Mesenchymal stem cell (in vitro differentiated cells and primary cell): Measurements from ENCODE around the gene RAD51B.

Experiments
- DNase-seq: peaks from one replicate; pipeline ENCODE4 v3.0.0-alpha.2; 2013
- H2AFZ ChIP-seq: one replicate; pipeline ENCODE4 v1.6.1; 2013; ENCODE audit warnings: low read depth, mild to moderate bottlenecking, control low read depth, inconsistent platforms, low read length, moderate library complexity
- H2AK5ac ChIP-seq: 2 replicates; pipeline ENCODE4 v1.6.1; 2013; ENCODE audit warnings: low read length, moderate library complexity, mild to moderate bottlenecking, inconsistent platforms; ENCODE audit not compliant: severe bottlenecking
- H2BK120ac ChIP-seq: one replicate; pipeline ENCODE4 v1.6.1; 2013; ENCODE audit warnings: low read depth, mild to moderate bottlenecking, inconsistent platforms, low read length, moderate library complexity
- H2BK12ac ChIP-seq, 2 experiments: one replicate each; pipeline ENCODE4 v1.6.1; 2013; ENCODE audit warnings: inconsistent platforms in 2 of 2, low read length in 2 of 2, mild to moderate bottlenecking in 2 of 2, moderate library complexity in 2 of 2, control low read depth in 1 of 2
- H2BK15ac ChIP-seq: one replicate; pipeline ENCODE4 v1.6.1; 2013; ENCODE audit warnings: mild to moderate bottlenecking, low read depth, inconsistent platforms; ENCODE audit not compliant: poor library complexity, severe bottlenecking
- H2BK5ac ChIP-seq: 2 replicates; pipeline ENCODE4 v1.6.1; 2013; ENCODE audit warnings: low read depth, mild to moderate bottlenecking, low read length, control low read depth, inconsistent platforms; ENCODE audit not compliant: poor library complexity, severe bottlenecking
- H3K14ac ChIP-seq, 2 experiments: one replicate each; pipeline ENCODE4 v1.6.1; 2013; ENCODE audit warnings: inconsistent platforms in 2 of 2, low read length in 2 of 2, control low read depth in 1 of 2, mild to moderate bottlenecking in 1 of 2, moderate library complexity in 1 of 2
- H3K18ac ChIP-seq, 2 experiments: one replicate each; pipeline ENCODE4 v1.6.1; 2013; ENCODE audit warnings: inconsistent platforms in 2 of 2, low read length in 2 of 2, control low read depth in 1 of 2, low read depth in 1 of 2, mild to moderate bottlenecking in 1 of 2
- H3K23ac ChIP-seq, 2 experiments: one replicate each; pipeline ENCODE4 v1.6.1; 2013; ENCODE audit warnings: inconsistent platforms in 2 of 2, low read length in 2 of 2, mild to moderate bottlenecking in 2 of 2, moderate library complexity in 2 of 2, control low read depth in 1 of 2
- H3K27ac ChIP-seq: 2 replicates; pipeline ENCODE4 v1.5.1; 2013; ENCODE audit warnings: mild to moderate bottlenecking, moderate library complexity, low read length, control low read depth, inconsistent platforms; ENCODE audit not compliant: poor library complexity, severe bottlenecking
- H3K27me3 ChIP-seq, 2 experiments: 2 replicates each; pipeline versions ENCODE4 v1.6.1 to v1.7.0; 2013; ENCODE audit warnings: low read length in 2 of 2, mild to moderate bottlenecking in 2 of 2, moderate library complexity in 2 of 2, control low read depth in 1 of 2, inconsistent platforms in 1 of 2; ENCODE audit not compliant: control insufficient read depth in 1 of 2, insufficient read depth in 1 of 2
- H3K36me3 ChIP-seq, 2 experiments: 2 replicates each; pipeline versions ENCODE4 v1.6.1 to v1.7.0; 2013; ENCODE audit warnings: low read length in 2 of 2, control low read depth in 1 of 2, inconsistent platforms in 1 of 2, low read depth in 1 of 2, mild to moderate bottlenecking in 1 of 2; ENCODE audit not compliant: insufficient read depth in 2 of 2, control insufficient read depth in 1 of 2
- H3K4ac ChIP-seq, 2 experiments: one replicate each; pipeline ENCODE4 v1.6.1; 2013; ENCODE audit warnings: inconsistent platforms in 2 of 2, low read length in 2 of 2, mild to moderate bottlenecking in 2 of 2, moderate library complexity in 2 of 2, control low read depth in 1 of 2, low read depth in 1 of 2
- H3K4me1 ChIP-seq: 2 replicates; pipeline ENCODE4 v1.6.1; 2013; ENCODE audit warnings: low read depth, low read length, control low read depth; ENCODE audit not compliant: control insufficient read depth, insufficient read depth
- H3K4me2 ChIP-seq: 2 replicates; pipeline ENCODE4 v1.6.1; 2013; ENCODE audit warnings: low read length, mild to moderate bottlenecking, inconsistent platforms; ENCODE audit not compliant: poor library complexity, severe bottlenecking
- H3K4me3 ChIP-seq, 2 experiments: 2 replicates each; pipeline versions ENCODE4 v1.5.1 to v1.7.0; 2013; ENCODE audit warnings: low read length in 2 of 2, mild to moderate bottlenecking in 2 of 2, control low read depth in 1 of 2, low read depth in 1 of 2; ENCODE audit not compliant: insufficient read depth in 1 of 2
- H3K79me1 ChIP-seq: replicated peaks from 2 replicates; pipeline ENCODE4 v1.6.1; 2013; ENCODE audit warnings: mild to moderate bottlenecking, control low read depth, low read length, inconsistent platforms; ENCODE audit not compliant: poor library complexity, severe bottlenecking
- H3K9ac ChIP-seq: 2 replicates; pipeline ENCODE4 v1.7.0; 2013; ENCODE audit warnings: mild to moderate bottlenecking, low read length, moderate library complexity
- H3K9me3 ChIP-seq: 2 replicates; pipeline ENCODE4 v1.7.0; 2013; ENCODE audit warnings: mild to moderate bottlenecking, low read length; ENCODE audit not compliant: control insufficient read depth
- H4K8ac ChIP-seq: one replicate; pipeline ENCODE4 v1.6.1; 2013; ENCODE audit warnings: inconsistent platforms, mild to moderate bottlenecking, low read length, moderate library complexity
- H4K91ac ChIP-seq: one replicate; pipeline ENCODE4 v1.6.1; 2013; ENCODE audit warnings: mild to moderate bottlenecking, low read length, inconsistent platforms
- WGBS: methylation state at CpG from one replicate; pipeline ENCODE4 v1.1.7; 2013; ENCODE audit warnings: mixed read lengths; 5-methylcytosine and 5-hydroxymethylcytosine counted together

Gene RAD51B

GRCh38 chr14:68516342-68516741 is 696.8 kb downstream of the RAD51B start:
- no peak overlapping the region for H3K4ac ChIP-seq
- no peak overlapping the region for H2BK120ac ChIP-seq
- peaks cover 9% of the 10 kb centered on the region for H3K4me1 ChIP-seq
- H3K79me1 ChIP-seq = no peaks in the 10 kb centered on the region
- 95% methylated on average over 3 of the region's 4 CpGs for WGBS
- H3K9me3 ChIP-seq = no peaks in the 10 kb centered on the region
- no peak for DNase-seq
- H2BK5ac ChIP-seq = no peak overlapping the region
- peak overlapping the region; percentile 49 for H3K9ac ChIP-seq
- H2AK5ac ChIP-seq = no peak overlapping the region
- no peak overlapping the region for H3K23ac ChIP-seq
- H3K14ac ChIP-seq = no peak overlapping the region
- no peaks in the 10 kb centered on the region for H3K36me3 ChIP-seq
- no peak overlapping the region for H4K8ac ChIP-seq
- no peak overlapping the region for H3K4me3 ChIP-seq
- no peak overlapping the region for H4K91ac ChIP-seq
- H3K27ac ChIP-seq = no peak overlapping the region
- no peak overlapping the region for H3K18ac ChIP-seq
- H3K27me3 ChIP-seq = no peaks in the 10 kb centered on the region
- H2BK15ac ChIP-seq = no peak overlapping the region
- no peak overlapping the region for H3K4me2 ChIP-seq
- no peak overlapping the region for H2AFZ ChIP-seq
- no peak overlapping the region for H2BK12ac ChIP-seq

- H2BK120ac ChIP-seq = no peak overlapping the region
- WGBS = 98% methylated on average over 8 of the region's 8 CpGs
- no peaks in the 10 kb centered on the region for H3K36me3 ChIP-seq
- no peaks in the 10 kb centered on the region for H3K27me3 ChIP-seq
- H2BK5ac ChIP-seq = no peak overlapping the region
- H2AFZ ChIP-seq = no peak overlapping the region
- H4K8ac ChIP-seq = no peak overlapping the region
- no peak overlapping the region for H3K23ac ChIP-seq
- H3K79me1 ChIP-seq = no peaks in the 10 kb centered on the region
- H3K4me3 ChIP-seq = no peak overlapping the region
- no peak overlapping the region for H3K9ac ChIP-seq
- peak overlapping the region; percentile 1 for H2AK5ac ChIP-seq
- DNase-seq = no peak
- H2BK12ac ChIP-seq = peak overlapping the region; percentile 40 to 69
- H3K4me2 ChIP-seq = no peak overlapping the region
- no peak overlapping the region for H2BK15ac ChIP-seq
- no peak overlapping the region for H3K27ac ChIP-seq
- H4K91ac ChIP-seq = no peak overlapping the region
- no peak overlapping the region for H3K14ac ChIP-seq
- H3K4ac ChIP-seq = peak overlapping the region; percentile 19 to 57
- H3K4me1 ChIP-seq = peaks cover 13% of the 10 kb centered on the region
- peak overlapping the region in 1 of 2 experiments; percentile 40 for H3K18ac ChIP-seq
- no peaks in the 10 kb centered on the region for H3K9me3 ChIP-seq
These were observed 698.6 kb downstream of the RAD51B start for GRCh38 chr14:68518166-68518565.

- H2AFZ ChIP-seq = no peak overlapping the region
- DNase-seq = no peak
- no peaks in the 10 kb centered on the region for H3K9me3 ChIP-seq
- H3K4me3 ChIP-seq = no peak overlapping the region
- H3K4me2 ChIP-seq = no peak overlapping the region
- H2AK5ac ChIP-seq = peak overlapping the region; percentile 29
- peak overlapping the region; percentile 14 to 37 for H3K18ac ChIP-seq
- WGBS = 69% methylated on average over 5 of the region's 7 CpGs
- no peak overlapping the region for H2BK120ac ChIP-seq
- H3K27ac ChIP-seq = no peak overlapping the region
- H3K4me1 ChIP-seq = peaks cover 13% of the 10 kb centered on the region
- no peak overlapping the region for H3K9ac ChIP-seq
- no peak overlapping the region for H4K91ac ChIP-seq
- H2BK12ac ChIP-seq = peak overlapping the region in 1 of 2 experiments; percentile 75
- H2BK15ac ChIP-seq = no peak overlapping the region
- H4K8ac ChIP-seq = no peak overlapping the region
- H3K36me3 ChIP-seq = no peaks in the 10 kb centered on the region
- no peak overlapping the region for H3K23ac ChIP-seq
- H2BK5ac ChIP-seq = no peak overlapping the region
- H3K4ac ChIP-seq = peak overlapping the region in 1 of 2 experiments; percentile 17
- no peaks in the 10 kb centered on the region for H3K79me1 ChIP-seq
- H3K27me3 ChIP-seq = no peaks in the 10 kb centered on the region
- no peak overlapping the region for H3K14ac ChIP-seq
These were observed 699.4 kb downstream of the RAD51B start for GRCh38 chr14:68518761-68519670.

- DNase-seq = no peak
- 96% methylated on average over 5 of the region's 5 CpGs for WGBS
- H2BK15ac ChIP-seq = no peak overlapping the region
- H4K91ac ChIP-seq = no peak overlapping the region
- no peak overlapping the region for H3K27ac ChIP-seq
- no peak overlapping the region for H3K14ac ChIP-seq
- H2BK12ac ChIP-seq = peak overlapping the region in 1 of 2 experiments; percentile 75
- H3K4me2 ChIP-seq = no peak overlapping the region
- peaks cover 13% of the 10 kb centered on the region for H3K4me1 ChIP-seq
- H4K8ac ChIP-seq = no peak overlapping the region
- no peaks in the 10 kb centered on the region for H3K27me3 ChIP-seq
- H3K4me3 ChIP-seq = no peak overlapping the region
- no peak overlapping the region for H3K9ac ChIP-seq
- no peaks in the 10 kb centered on the region for H3K79me1 ChIP-seq
- no peak overlapping the region for H2BK5ac ChIP-seq
- no peak overlapping the region for H3K4ac ChIP-seq
- H3K18ac ChIP-seq = no peak overlapping the region
- peak overlapping the region; percentile 29 for H2AK5ac ChIP-seq
- no peak overlapping the region for H2AFZ ChIP-seq
- H3K36me3 ChIP-seq = no peaks in the 10 kb centered on the region
- no peaks in the 10 kb centered on the region for H3K9me3 ChIP-seq
- no peak overlapping the region for H2BK120ac ChIP-seq
- no peak overlapping the region for H3K23ac ChIP-seq
These were observed 700.1 kb downstream of the RAD51B start for GRCh38 chr14:68519671-68520187.
